ENCODE results near the gene AGRP. TPM values are rescaled to one million over a fixed set of nuclear protein-coding genes. Genes with fewer than 3 reads are reported as not detected.

AGRP gene
- total RNA-seq, 4 donors from 2014 or later, result not detected

DNA sequence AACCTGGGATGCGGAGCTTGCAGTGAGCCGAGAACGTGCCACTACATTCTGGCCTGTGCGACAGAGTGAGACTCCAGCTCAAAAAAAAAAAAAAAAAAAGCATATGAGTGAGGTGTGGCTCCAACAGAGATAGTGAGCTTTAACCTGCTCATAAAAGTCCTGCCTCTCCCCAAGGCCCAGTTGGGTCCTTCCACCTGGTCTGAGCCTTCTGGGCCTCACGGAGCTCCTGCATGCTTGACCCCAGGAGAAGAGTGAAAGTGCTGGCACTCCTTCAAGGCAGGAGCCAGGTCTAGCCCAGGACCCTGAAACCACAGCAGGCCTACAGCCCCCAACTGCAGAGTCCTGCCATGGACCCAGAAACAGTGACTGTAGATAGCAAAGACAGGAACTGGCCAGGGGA lies 34.8 kb downstream of the AGRP start:
- H3K9me3 ChIP-seq, result no peaks in the 10 kb centered on the region
- peak overlapping the region in 3 of 4 donors; percentile 81 to 93 (median 90) for H3K27ac ChIP-seq
- H3K4me3 ChIP-seq, result no peak overlapping the region
- H3K4me1 ChIP-seq, result peaks cover 3 to 98% (median 29%) of the 10 kb centered on the region in 4 donors
- peak in 1 of 2 donors; percentile 71 for TF ChIP-seq POLR2A (IDR thresholded peaks at IDR 0.05)
- TF ChIP-seq, protein P1, sequence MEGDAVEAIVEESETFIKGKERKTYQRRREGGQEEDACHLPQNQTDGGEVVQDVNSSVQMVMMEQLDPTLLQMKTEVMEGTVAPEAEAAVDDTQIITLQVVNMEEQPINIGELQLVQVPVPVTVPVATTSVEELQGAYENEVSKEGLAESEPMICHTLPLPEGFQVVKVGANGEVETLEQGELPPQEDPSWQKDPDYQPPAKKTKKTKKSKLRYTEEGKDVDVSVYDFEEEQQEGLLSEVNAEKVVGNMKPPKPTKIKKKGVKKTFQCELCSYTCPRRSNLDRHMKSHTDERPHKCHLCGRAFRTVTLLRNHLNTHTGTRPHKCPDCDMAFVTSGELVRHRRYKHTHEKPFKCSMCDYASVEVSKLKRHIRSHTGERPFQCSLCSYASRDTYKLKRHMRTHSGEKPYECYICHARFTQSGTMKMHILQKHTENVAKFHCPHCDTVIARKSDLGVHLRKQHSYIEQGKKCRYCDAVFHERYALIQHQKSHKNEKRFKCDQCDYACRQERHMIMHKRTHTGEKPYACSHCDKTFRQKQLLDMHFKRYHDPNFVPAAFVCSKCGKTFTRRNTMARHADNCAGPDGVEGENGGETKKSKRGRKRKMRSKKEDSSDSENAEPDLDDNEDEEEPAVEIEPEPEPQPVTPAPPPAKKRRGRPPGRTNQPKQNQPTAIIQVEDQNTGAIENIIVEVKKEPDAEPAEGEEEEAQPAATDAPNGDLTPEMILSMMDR (IDR thresholded peaks at IDR 0.05), result no peak
- H3K27me3 ChIP-seq, result no peaks in the 10 kb centered on the region
- peak in 2 of 3 donors; percentile 72 to 75 for DNase-seq
- H3K36me3 ChIP-seq, result peaks cover 0 to 60% (median 0%) of the 10 kb centered on the region in 3 donors

DNA sequence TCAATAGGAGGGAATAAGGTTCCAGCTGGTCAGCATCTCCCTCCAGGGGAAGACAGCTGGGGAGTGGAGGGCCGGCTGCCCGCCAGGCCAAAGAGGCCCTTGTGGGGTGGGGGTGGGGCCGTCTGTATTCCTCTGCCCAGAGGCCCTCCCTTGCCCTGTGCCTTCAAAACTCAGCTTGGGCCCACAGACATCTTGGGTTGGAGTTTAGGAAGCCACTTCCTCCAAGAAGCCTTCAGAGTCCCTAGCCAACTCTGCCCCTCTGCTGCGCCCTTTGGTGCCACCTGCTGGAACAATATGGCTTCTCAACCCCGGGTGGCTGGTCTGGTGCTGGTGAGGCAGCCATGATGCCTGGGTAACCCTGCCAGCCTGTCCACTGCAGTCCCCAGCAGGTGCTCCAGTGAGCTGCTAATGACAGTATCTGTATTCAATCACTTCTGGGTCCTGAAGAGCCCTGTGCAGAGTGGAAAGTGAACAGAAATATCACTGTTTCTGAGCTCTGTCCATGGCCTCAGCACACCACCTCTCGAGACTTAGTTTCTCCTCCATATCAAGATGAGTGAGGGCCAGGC lies 35.8 kb downstream of the AGRP start:
- peaks cover 0 to 59% (median 0%) of the 10 kb centered on the region in 3 donors for H3K36me3 ChIP-seq
- H3K4me1 ChIP-seq, result peaks cover 3 to 98% (median 29%) of the 10 kb centered on the region in 4 donors
- H3K27me3 ChIP-seq, result no peaks in the 10 kb centered on the region
- no peak overlapping the region for H3K4me3 ChIP-seq
- H3K27ac ChIP-seq, result peak overlapping the region; percentile 46 to 93 (median 86)
- DNase-seq, result peak in 2 of 3 donors; percentile 83 to 86
- no peaks in the 10 kb centered on the region for H3K9me3 ChIP-seq
- no peak for TF ChIP-seq POLR2A (IDR thresholded peaks at IDR 0.05)
- TF ChIP-seq, protein P1 (IDR thresholded peaks at IDR 0.05), result peak in 5 of 6 experiments; percentile 9 to 78 (median 57)

DNA sequence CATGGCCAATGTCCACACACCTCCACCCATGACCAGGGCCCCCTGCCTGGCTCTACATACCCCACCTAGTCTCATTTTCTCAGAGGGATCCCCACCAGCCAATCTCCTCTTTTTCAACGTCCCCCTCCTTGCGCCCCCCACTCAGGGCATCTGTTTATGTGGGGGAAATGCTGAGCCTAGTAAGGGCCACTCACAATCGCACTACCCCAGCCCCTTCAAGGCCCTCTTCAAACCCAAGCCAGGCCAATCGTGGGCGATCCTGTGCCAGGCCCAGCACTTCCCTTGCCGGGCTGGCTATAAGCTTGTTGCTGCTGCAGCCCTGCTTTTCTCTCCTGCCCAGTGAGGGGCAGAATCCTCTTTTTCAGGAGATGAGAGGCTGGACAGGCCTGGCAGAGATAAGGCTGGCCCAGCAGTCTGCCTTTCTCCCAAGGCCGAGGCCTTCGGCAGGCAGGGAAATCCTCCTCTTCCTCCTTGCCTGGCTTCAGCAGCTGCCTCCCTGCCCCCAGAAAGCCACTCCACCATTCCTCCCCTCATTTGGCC lies 36.3 kb downstream of the AGRP start:
- H3K9me3 ChIP-seq, result no peaks in the 10 kb centered on the region
- peaks cover 3 to 98% (median 29%) of the 10 kb centered on the region in 4 donors for H3K4me1 ChIP-seq
- TF ChIP-seq, protein P1 (IDR thresholded peaks at IDR 0.05), result no peak
- no peak for TF ChIP-seq POLR2A (IDR thresholded peaks at IDR 0.05)
- DNase-seq, result no peak
- H3K27ac ChIP-seq, result peak overlapping the region; percentile 46 to 93 (median 86)
- H3K27me3 ChIP-seq, result no peaks in the 10 kb centered on the region
- no peak overlapping the region for H3K4me3 ChIP-seq
- H3K36me3 ChIP-seq, result peaks cover 0 to 58% (median 0%) of the 10 kb centered on the region in 3 donors

DNA sequence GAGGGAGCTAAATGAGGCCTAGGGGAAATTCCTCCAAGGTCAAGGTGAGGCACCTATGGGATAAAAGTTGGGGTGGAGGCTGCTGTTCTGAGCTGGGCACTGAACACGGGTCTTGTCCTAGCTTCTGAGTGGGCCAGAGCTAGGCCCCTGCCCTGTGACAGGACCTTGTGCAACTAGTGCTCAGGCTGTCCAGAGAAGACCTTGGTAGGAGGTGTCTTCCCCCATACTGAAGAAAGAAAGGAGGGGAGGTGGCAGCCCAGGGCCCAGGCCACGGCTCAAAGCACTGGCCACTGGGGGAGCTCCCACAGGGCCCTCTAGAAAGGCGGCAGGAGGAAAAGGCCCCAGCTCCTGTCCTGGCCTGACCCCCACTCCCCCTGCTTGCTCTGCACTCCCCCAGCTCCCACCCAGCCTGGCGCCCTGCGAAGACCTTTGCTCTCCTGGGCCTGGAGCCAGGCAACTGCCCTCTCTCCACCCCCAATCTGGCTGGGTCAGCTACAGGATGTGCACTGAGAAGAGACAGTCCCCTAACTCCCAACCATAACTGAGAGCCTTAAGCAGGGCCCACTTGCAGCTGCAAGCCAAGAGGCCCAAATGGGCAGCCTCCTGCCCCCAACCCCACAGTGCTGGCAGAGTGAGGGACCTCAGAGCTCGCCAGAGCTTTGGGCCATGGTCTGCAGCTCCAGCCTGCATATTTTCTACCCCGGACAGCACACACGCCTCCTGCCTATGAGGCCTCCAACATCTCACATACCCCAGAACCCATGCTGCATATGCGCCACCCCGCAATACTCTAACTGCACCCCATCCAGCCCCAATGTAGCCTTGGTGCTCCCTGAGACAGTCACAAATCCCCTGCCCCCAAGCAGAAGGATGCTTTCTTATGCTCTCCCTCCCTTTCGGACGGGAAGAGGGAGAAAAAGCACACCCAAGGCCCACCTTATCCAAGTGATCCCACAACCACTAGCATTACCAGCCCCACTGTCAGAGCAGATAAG lies 37.1 kb downstream of the AGRP start:
- Histone ChIP-seq H3K27ac (peak overlapping the region; percentile 46 to 93 (median 86)), H3K4me3 (peak overlapping the region in 1 of 4 donors; percentile 3), H3K4me1 (peaks cover 3 to 96% (median 27%) of the 10 kb centered on the region in 4 donors), H3K36me3 (peaks cover 0 to 52% (median 0%) of the 10 kb centered on the region in 3 donors), H3K9me3 (no peaks in the 10 kb centered on the region), H3K27me3 (no peaks in the 10 kb centered on the region)
- DNase-seq, result peak in 2 of 3 donors; percentile 79 to 81
- TF ChIP-seq, protein P1 (IDR thresholded peaks at IDR 0.05), result peak in 1 of 6 experiments; percentile 11
- peak in 1 of 2 donors; percentile 34 for TF ChIP-seq POLR2A (IDR thresholded peaks at IDR 0.05)

DNA sequence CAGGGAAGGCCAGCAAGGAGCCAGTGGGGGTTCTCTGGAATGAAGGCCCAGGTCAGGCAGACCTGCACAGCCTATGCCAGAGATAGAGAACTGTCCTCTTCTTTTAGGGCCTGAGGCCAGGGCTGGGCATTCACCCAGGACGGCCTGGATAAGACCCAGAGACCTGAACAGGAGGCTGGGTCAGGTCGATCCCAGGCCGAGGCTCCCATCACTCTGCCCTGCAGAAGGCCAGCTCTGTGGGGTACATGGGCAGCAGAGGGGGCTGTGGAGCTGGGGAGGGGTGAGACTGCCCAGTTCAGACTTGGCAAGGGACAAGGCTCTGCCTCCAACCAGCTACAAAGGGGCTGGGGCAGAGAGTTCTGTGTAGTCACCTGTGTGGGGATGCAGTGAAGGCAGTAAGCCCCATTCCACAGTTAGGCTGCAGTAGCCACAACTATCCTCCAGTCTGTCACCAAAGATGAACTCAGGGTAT lies 37.9 kb downstream of the AGRP start:
- peak in 1 of 3 donors; percentile 53 for DNase-seq
- Histone ChIP-seq H3K27me3 (no peaks in the 10 kb centered on the region), H3K36me3 (peaks cover 0 to 45% (median 0%) of the 10 kb centered on the region in 3 donors), H3K4me1 (peaks cover 3 to 96% (median 28%) of the 10 kb centered on the region in 4 donors), H3K4me3 (no peak overlapping the region), H3K9me3 (no peaks in the 10 kb centered on the region), H3K27ac (peak overlapping the region; percentile 17 to 93 (median 69))
- TF ChIP-seq, protein P1 (IDR thresholded peaks at IDR 0.05), result no peak
- TF ChIP-seq POLR2A (IDR thresholded peaks at IDR 0.05), result no peak

Data from Peyer's patch (tissue), 4 donors.